ENCODE measurements around the gene LRRC45.

DNA sequence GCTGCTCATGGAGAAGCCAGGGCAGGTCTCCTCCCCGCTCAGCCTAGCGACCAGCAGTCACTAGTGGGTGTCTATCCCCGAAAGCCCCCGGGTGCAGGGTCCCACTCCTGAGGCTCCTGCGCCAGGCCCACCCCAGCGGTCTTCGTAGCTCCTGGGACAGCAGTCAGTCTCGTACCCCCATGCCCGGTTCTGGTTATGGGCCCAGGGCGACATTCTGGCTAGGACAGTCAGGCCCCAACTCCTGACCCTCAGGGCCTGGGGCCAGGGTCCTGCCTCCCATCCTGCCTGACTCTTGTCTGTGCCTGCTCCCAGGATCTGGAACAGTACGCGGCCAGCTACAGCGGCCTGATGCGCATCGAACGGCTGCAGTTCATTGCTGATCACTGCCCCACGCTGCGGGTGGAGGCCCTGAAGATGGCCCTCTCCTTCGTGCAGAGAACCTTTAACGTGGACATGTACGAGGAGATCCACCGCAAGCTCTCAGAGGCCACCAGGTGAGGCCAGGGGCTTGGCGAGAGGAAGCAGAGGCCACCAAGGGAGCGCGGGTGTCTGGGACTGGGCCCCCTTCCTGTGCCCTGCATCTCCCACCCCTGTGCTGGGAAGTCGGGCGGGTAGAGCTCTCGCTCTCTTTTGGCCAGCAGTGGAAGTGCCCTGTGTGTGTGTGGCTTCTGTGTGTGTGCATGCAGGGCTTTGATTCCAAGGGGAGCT, 30.6 kb downstream of the LRRC45 start:
- TF ChIP-seq, protein P1, sequence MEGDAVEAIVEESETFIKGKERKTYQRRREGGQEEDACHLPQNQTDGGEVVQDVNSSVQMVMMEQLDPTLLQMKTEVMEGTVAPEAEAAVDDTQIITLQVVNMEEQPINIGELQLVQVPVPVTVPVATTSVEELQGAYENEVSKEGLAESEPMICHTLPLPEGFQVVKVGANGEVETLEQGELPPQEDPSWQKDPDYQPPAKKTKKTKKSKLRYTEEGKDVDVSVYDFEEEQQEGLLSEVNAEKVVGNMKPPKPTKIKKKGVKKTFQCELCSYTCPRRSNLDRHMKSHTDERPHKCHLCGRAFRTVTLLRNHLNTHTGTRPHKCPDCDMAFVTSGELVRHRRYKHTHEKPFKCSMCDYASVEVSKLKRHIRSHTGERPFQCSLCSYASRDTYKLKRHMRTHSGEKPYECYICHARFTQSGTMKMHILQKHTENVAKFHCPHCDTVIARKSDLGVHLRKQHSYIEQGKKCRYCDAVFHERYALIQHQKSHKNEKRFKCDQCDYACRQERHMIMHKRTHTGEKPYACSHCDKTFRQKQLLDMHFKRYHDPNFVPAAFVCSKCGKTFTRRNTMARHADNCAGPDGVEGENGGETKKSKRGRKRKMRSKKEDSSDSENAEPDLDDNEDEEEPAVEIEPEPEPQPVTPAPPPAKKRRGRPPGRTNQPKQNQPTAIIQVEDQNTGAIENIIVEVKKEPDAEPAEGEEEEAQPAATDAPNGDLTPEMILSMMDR (IDR thresholded peaks at IDR 0.05), result no peak
- TF ChIP-seq POLR2A (IDR thresholded peaks at IDR 0.05), result no peak

Measured in adrenal gland (tissue), 5 donors.